Kidney (tissue), 14 donors: ENCODE data around the gene ABCG1. TPM values are rescaled to one million over a fixed set of nuclear protein-coding genes. Genes with fewer than 3 reads are reported as not detected.

ENCODE experiments used
- DNase-seq, 5 donors: peaks; one replicate each; pipeline ENCODE4 v3.0.0-alpha.2; 2013 to 2020
- FAIRE-seq: peaks from 2 replicates; lab custom pipeline; 2012; peaks lifted over from hg19 to GRCh38; lab: Jason Lieb, UNC
- H3K27ac ChIP-seq, 2 donors: one replicate each; pipeline ENCODE4 v1.7.0; 2013; ENCODE audit warnings: low read depth in 2 of 2, low read length in 2 of 2, inconsistent platforms in 1 of 2
- H3K27me3 ChIP-seq: one replicate; pipeline ENCODE4 v1.7.1; 2013; ENCODE audit warnings: low read length, inconsistent platforms; ENCODE audit not compliant: control insufficient read depth, insufficient read depth
- H3K36me3 ChIP-seq, 3 donors: one replicate each; pipeline versions ENCODE4 v1.7.0 to v1.7.1; 2013; ENCODE audit warnings: low read length in 3 of 3, control low read depth in 1 of 3, inconsistent platforms in 1 of 3; ENCODE audit not compliant: insufficient read depth in 3 of 3, control insufficient read depth in 2 of 3
- H3K4me1 ChIP-seq, 3 donors: one replicate each; pipeline versions ENCODE4 v1.7.0 to v1.7.1; 2013; ENCODE audit warnings: low read length in 3 of 3, inconsistent platforms in 1 of 3, low read depth in 1 of 3; ENCODE audit not compliant: control insufficient read depth in 2 of 3, insufficient read depth in 2 of 3
- H3K4me3 ChIP-seq, 3 donors: one replicate each; pipeline versions ENCODE4 v1.7.0 to v1.8.1; 2013; ENCODE audit warnings: low read length in 3 of 3, control low read depth in 1 of 3, inconsistent platforms in 1 of 3
- H3K9ac ChIP-seq, 3 donors: one replicate each; pipeline versions ENCODE4 v1.7.0 to v1.7.1; 2013; ENCODE audit warnings: low read length in 3 of 3, control low read depth in 1 of 3, inconsistent platforms in 1 of 3
- H3K9me3 ChIP-seq, 3 donors: one replicate each; pipeline versions ENCODE4 v1.7.0 to v1.7.1; 2013; ENCODE audit warnings: low read length in 3 of 3, control low read depth in 1 of 3, inconsistent platforms in 1 of 3; ENCODE audit not compliant: control insufficient read depth in 2 of 3, insufficient read depth in 1 of 3
- CTCF ChIP-seq: IDR thresholded peaks from 3 replicates; pipeline ENCODE4 v1.5.1; 2012; ENCODE audit warnings: mild to moderate bottlenecking, moderate library complexity, borderline replicate concordance; ENCODE audit not compliant: insufficient read depth; ENCODE audit errors: extremely low read depth
- intact Hi-C: fragments of 100-400 bp; cut with DNase I; formaldehyde crosslinking; loops from one replicate; pipeline ENCODE4 v1.11.1; 2022
- polyA plus RNA-seq: library from polyadenylated mRNA; stranded (reverse); fragments of 350-450 nt; fragmentation: Illumina TruSeq; extraction: RNeasy Lipid Tissue Mini Kit (QIAGEN cat#74804); gene quantifications from one replicate; pipeline ENCODE4 v1.2.3, GENCODE V29; 2014; ENCODE audit warnings: low read depth, low replicate concordance; ENCODE audit not compliant: insufficient read depth
- total RNA-seq: library from RNA; stranded (reverse); fragmentation: NEBNext Ultra II Directional; extraction: Animal tissue kit (Norgen Biotek cat#: 25700); gene quantifications from one replicate; pipeline ENCODE4 v1.2.1, GENCODE V29; 2021
- donor health status: control.
- donor health status: control.
- donor health status: control.
- donor health status: control.
- donor health status: control.
- donor health status: DM: yes; HTN: yes; CAD: no.
- donor health status: Normal renal cell carcinoma (clear cell type).

ABCG1 gene
- total and polyA plus RNA-seq, 2 donors from 2014 or later, result 5.6 to 27.6 TPM

- intact Hi-C loops, result loop anchor here (10.0 kb wide), 1 partner anchor 108 kb away; no protein-coding TSS in a partner anchor
- H3K4me3 ChIP-seq, result no peak overlapping the region
- no peaks in the 10 kb centered on the region for H3K9me3 ChIP-seq
- no peak overlapping the region for H3K27ac ChIP-seq
- FAIRE-seq (no peak), DNase-seq (no peak)
- H3K9ac ChIP-seq, result no peak overlapping the region
- peaks cover 0 to 9% (median 0%) of the 10 kb centered on the region in 3 donors for H3K4me1 ChIP-seq
- TF ChIP-seq CTCF, result no peak
- no peaks in the 10 kb centered on the region for H3K27me3 ChIP-seq
- no peaks in the 10 kb centered on the region for H3K36me3 ChIP-seq
These were observed 118.3 kb downstream of the ABCG1 start for GRCh38 chr21:42337276-42337675.

- Histone ChIP-seq H3K4me1 (peaks cover 0 to 9% (median 0%) of the 10 kb centered on the region in 3 donors), H3K27me3 (no peaks in the 10 kb centered on the region), H3K27ac (no peak overlapping the region), H3K36me3 (no peaks in the 10 kb centered on the region), H3K9ac (peak overlapping the region in 1 of 3 donors; percentile 12), H3K9me3 (no peaks in the 10 kb centered on the region), H3K4me3 (no peak overlapping the region)
- intact Hi-C loops, result loop anchor here (10.0 kb wide), 1 partner anchor 107 kb away; no protein-coding TSS in a partner anchor
- FAIRE-seq, result no peak
- DNase-seq, result peak; percentile 85 to 94 (median 90)
- TF ChIP-seq CTCF, result peak; percentile 67
These were observed 119.1 kb downstream of the ABCG1 start for GRCh38 chr21:42337830-42338728.

GRCh38 chr21:42338729-42339715 lies 120.1 kb downstream of the ABCG1 start:
- intact Hi-C loops, result loop anchor here (10.0 kb wide), 1 partner anchor 106 kb away; no protein-coding TSS in a partner anchor
- Histone ChIP-seq H3K4me3 (no peak overlapping the region), H3K9me3 (no peaks in the 10 kb centered on the region), H3K27ac (no peak overlapping the region), H3K9ac (peak overlapping the region in 1 of 3 donors; percentile 12), H3K27me3 (no peaks in the 10 kb centered on the region), H3K4me1 (peaks cover 0 to 9% (median 0%) of the 10 kb centered on the region in 3 donors), H3K36me3 (no peaks in the 10 kb centered on the region)
- DNase-seq, result peak in 1 of 5 donors; percentile 24
- no peak for TF ChIP-seq CTCF
- no peak for FAIRE-seq
